Lower leg skin (tissue), 4 donors: ENCODE measurements around the gene ABCC1. TPM values are rescaled to one million over a fixed set of nuclear protein-coding genes. Genes with fewer than 3 reads are reported as not detected.
"Not testable (repeated sequence)": the region's sequence is repeated elsewhere in the genome, so short reads cannot be mapped to it uniquely, and the experiment has no call there.

Experiments used
- DNase-seq, 2 donors: peaks; one replicate each; pipeline ENCODE4 v3.0.0-alpha.2; 2019; ENCODE audit warnings: low spot score in 2 of 2
- H3K4me3 ChIP-seq: fragments of 200-600 bp; sonication (generic); 2 replicates; pipeline ENCODE4 v1.5.1; 2017; ENCODE audit warnings: mild to moderate bottlenecking, low read depth; ENCODE audit not compliant: poor library complexity, severe bottlenecking
- CTCF ChIP-seq, 3 donors: fragments of 450-650 bp; IDR thresholded peaks; one replicate each; pipeline ENCODE4 v1.5.1; 2016; ENCODE audit warnings: antibody characterized with exemption in 3 of 3, mild to moderate bottlenecking in 3 of 3, moderate library complexity in 2 of 3
- POLR2A ChIP-seq, 2 donors: fragments of 450-650 bp; IDR thresholded peaks; one replicate each; pipeline ENCODE4 v1.6.1; 2016 to 2017; ENCODE audit warnings: antibody characterized with exemption in 2 of 2, mild to moderate bottlenecking in 1 of 2, moderate library complexity in 1 of 2
- WGBS, 2 donors: methylation state at CpG; one replicate each; pipeline ENCODE4 v1.1.5; 2018; 5-methylcytosine and 5-hydroxymethylcytosine counted together
- intact Hi-C: fragments of 100-400 bp; cut with DNase I; formaldehyde crosslinking; loops from one replicate; pipeline ENCODE4 v1.15.0; 2023; ENCODE audit warnings: low total_unique reads
- total RNA-seq, 4 donors: library from RNA; depleted of rRNA; stranded (reverse); fragments of >200 nt; gene quantifications; one replicate each; pipeline ENCODE4 v1.1.0, GENCODE V29; 2016

ABCC1 gene
- total RNA-seq, 4 donors from 2014 or later, result 16.4 to 25.3 (median 21.8) TPM

- WGBS, 2 donors, result 81 to 83% methylated on average over 4 of the region's 4 CpGs
- TF ChIP-seq CTCF (IDR thresholded peaks at IDR 0.05) (no peak), POLR2A (IDR thresholded peaks at IDR 0.05) (no peak)
- DNase-seq, result no peak
- no peak overlapping the region for H3K4me3 ChIP-seq
- intact Hi-C loops, result no loop called here
These were observed 208.8 kb downstream of the ABCC1 start for GRCh38 chr16:16158082-16158658.

DNA sequence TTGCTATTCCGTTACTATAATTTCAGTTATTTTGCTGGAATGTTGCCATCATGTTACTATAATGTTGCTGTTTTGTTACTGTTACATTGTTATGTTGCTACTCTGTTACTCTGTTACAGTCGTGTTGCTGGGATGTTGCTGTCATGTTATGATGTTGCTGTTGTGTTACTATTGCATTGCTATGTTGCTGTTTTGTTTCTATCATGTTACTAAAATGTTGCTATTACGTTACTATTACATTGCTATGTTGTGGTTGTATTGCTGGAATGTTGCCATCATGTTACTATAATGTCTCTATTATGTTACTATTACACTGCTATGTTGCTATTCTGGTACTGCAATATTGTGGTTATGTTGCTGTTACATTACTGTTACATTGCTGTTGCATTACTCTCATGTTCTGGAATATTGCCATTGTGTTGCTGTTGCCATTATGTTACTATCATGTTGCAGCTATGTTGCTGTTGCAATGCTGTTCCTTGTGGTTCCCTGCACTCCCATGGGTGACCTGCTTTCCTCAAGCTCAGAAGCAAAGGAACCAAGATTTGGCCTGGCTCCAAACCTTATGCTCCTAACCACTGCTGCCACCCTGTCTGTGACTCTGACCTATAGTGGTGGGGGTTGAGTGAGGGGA is 209.4 kb downstream of the ABCC1 start:
- WGBS, 2 donors, result 72 to 73% methylated on average over 3 of the region's 3 CpGs
- TF ChIP-seq POLR2A (IDR thresholded peaks at IDR 0.05), result no peak
- TF ChIP-seq CTCF (IDR thresholded peaks at IDR 0.05), result no peak
- DNase-seq, result no peak
- no peak overlapping the region for H3K4me3 ChIP-seq
- intact Hi-C loops, result no loop called here

DNA sequence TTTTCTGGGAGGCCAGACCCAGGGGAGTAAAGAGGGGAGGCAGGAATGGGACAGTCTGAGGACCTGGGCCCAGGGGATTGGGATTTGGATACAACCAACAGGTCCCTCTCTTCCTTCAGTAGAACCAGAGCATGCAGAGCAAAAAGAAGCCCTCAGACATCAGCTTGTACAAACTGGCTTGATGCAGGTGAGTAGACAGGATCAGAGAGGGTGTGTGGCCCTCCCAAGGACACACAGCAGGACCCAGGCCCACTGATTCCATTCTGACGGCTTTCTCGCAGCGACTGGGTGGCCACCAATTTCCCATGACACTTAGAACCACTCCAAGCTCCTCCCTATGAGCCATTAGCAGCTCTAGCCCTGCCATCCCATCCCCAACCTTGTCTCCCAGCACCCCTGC is 210.2 kb downstream of the ABCC1 start:
- intact Hi-C loops, result no loop called here
- 87 to 94% methylated on average over 3 of the region's 3 CpGs for WGBS, 2 donors
- no peak overlapping the region for H3K4me3 ChIP-seq
- no peak for DNase-seq
- no peak for TF ChIP-seq CTCF (IDR thresholded peaks at IDR 0.05)
- TF ChIP-seq POLR2A (IDR thresholded peaks at IDR 0.05), result no peak

- no peak for TF ChIP-seq CTCF (IDR thresholded peaks at IDR 0.05)
- no peak for TF ChIP-seq POLR2A (IDR thresholded peaks at IDR 0.05)
- H3K4me3 ChIP-seq, result no peak overlapping the region
- intact Hi-C loops, result no loop called here
- 67 to 75% methylated on average over 4 to 5 of the region's 5 CpGs for WGBS, 2 donors
- no peak for DNase-seq
These were observed 211.9 kb downstream of the ABCC1 start for GRCh38 chr16:16161319-16161718.

- DNase-seq, H3K4me3 ChIP-seq, intact Hi-C loops: not testable (repeated sequence)
- 75 to 81% methylated on average over 5 of the region's 5 CpGs for WGBS, 2 donors
These were observed 212.4 kb downstream of the ABCC1 start for GRCh38 chr16:16161840-16162239.

GRCh38 chr16:16162591-16162990 is 213.2 kb downstream of the ABCC1 start:
- TF ChIP-seq CTCF (IDR thresholded peaks at IDR 0.05) (no peak), POLR2A (IDR thresholded peaks at IDR 0.05) (no peak)
- intact Hi-C loops, result no loop called here
- no peak overlapping the region for H3K4me3 ChIP-seq
- no peak for DNase-seq
- WGBS, 2 donors, result 73 to 79% methylated on average over 3 of the region's 3 CpGs
